ENCODE measurements around the gene SERP2.
A peak's percentile ranks its signal among the peaks of the same experiment; 100 is the strongest.
"Not testable (repeated sequence)": the region's sequence is repeated elsewhere in the genome, so short reads cannot be mapped to it uniquely, and the experiment has no call there.

SERP2 gene

DNA sequence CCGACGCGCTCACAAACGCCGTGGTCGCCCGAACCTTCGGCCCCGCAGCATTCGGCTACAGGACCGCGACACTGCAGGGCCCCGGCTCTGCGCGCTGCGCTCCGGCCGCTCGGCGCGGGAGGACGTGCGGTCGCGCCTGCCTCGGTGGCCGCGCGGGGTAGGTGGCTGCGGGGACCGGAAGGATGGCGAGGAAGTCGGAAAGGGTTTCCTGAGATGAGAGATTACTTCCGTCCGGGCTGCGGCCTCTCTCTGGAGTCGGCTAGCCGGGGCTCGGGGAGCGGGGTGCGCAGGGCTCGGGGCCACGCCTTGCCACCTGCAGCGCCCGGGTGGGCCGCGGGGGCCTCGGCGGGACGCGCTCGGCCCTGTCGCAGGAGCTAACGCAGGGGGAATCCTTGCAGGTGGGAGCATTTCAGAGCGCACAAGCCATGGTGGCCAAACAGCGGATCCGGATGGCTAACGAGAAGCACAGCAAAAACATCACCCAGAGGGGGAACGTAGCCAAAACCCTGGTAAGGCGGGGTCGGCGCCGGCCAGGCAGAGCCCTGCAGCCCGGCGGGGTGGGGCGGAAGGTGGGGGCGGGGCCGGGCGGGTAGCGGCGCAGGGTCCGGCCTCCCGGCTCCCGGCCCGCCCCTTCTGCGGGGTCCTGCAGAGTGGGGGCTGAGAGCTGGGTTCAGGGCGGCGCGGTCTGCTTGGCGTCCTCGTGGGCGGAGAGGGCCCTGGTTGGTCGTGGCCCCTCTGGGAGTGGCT is at the start of gene SERP2:
SERP2 (plus strand) TSS at position 224 of the 747 bp plus-strand sequence; CDS start at position 426, 202 bp downstream.
- DNase-seq = peak; percentile 65

- no peak for DNase-seq
These were observed 46.7 kb upstream of the SERP2 start for GRCh38 chr13:44326961-44327360.

- DNase-seq = not testable (repeated sequence)
These were observed 44.6 kb upstream of the SERP2 start for GRCh38 chr13:44329041-44329440.

GRCh38 chr13:44329909-44330545 is 43.6 kb upstream of the SERP2 start:
- no peak for DNase-seq

DNA sequence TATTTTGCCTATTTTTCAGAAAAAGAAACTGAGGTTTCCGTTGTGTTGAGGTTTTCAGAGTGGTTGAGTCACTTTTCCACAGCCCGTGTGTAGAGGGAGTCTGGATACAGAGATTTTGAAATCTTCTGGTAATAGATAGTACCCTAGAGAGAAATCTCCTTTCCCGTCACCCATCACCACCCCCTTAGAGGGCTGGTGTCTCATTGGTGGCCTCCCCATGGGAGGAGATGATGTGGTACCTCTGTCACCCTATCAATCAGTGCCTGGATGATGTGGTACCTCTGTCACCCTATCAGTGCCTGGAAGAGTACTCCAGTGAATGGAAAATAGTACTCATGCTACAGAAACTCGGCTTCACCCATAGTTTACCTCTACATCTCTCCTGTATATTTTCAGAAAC is 42.2 kb upstream of the SERP2 start:
- DNase-seq = no peak

GRCh38 chr13:44331912-44332851 is 41.4 kb upstream of the SERP2 start:
- no peak for DNase-seq

DNA sequence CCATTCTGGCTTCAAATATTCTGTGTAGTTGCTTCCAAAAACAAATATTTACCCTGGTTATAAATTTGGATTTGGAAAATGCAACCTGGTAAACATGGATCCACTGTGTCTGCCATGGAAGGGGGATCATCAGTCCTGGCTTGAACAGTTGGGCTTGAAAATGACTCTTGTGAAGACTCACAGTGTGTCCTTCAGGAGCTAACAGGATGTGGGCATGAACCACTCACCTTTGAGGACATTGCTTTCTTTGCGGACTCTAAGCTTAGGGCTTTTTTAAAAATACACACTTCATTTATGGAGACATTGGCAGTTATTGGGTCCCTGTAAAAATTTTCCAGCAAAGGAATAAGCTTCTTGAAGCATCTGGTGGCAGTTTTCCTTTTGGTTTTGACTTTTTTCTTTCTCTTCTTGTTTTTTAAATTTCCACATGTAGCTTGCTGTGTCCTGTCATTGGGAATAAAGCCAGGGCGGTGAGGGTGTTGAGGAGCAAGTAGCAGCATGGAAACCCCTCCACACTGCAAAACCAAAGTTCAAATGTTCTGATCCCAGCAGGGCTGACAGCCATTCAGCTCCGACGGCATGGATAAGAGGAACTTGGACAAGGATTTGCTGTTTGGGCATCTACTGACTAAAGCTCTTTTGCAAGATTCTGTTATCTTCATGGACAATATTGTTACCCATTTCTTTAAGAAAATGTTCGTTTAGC is 39.5 kb upstream of the SERP2 start:
- DNase-seq = no peak

DNA sequence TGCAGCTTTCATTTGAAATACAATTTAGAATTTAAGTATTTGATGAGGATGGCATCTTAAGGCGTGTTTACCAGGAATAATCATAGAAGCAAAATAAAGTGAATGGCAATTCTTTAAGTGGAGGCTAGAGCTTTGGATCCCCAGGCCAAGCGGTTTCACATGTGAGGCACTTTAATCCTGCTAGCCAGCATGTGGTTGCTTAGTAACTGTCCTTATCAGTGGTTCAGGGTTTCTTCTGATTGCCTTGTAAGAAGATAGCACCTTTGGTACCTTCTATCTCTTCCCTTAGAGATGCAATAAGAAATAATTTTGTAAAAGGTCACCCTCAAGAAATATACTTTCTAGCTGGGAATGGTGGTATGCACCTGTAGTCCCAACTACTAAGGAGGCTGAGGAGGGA is 38.9 kb upstream of the SERP2 start:
- no peak for DNase-seq

DNA sequence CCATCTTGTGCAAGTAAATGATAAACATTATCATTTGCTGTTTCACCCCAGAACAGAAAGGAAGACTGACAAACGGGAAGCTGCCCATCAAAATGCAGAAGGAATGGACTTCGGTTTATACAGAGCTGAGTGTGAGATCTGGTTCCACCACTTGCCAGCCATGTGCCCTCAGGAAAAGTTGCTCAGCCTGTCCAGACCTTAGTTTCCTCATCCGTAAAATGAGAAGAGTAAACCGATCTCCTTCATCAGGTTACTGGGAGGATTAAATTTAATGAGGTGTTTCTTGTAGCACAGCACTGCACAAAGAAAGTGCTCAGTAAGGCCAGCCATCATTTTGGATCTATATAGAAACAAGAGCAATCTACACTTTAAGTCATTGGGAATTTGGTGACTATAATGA is 36.7 kb upstream of the SERP2 start:
- no peak for DNase-seq

DNA sequence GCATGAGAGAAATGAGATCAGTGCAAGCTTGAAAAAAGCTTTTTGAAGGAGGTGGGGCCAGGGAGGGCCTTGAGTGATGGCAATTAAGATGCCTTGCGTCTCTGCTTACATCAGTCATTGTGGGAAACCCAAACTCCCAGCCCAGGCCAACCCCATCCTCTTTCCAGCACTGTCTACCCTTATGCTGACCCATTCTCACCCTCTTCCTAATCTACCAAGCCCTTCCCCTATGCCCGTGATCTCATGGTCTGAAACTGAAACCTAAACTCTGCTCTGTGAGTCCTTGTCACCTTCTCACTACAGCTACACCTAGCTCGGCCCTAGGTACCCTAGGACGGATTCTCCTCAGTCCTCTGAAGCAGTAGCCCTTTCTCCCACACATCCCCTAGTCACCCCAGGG is 36.0 kb upstream of the SERP2 start:
- DNase-seq = no peak

- no peak for DNase-seq
These were observed 33.1 kb upstream of the SERP2 start for GRCh38 chr13:44340508-44340907.

- no peak for DNase-seq
These were observed 30.9 kb upstream of the SERP2 start for GRCh38 chr13:44342741-44343140.

- DNase-seq = no peak
These were observed 27.1 kb upstream of the SERP2 start for GRCh38 chr13:44346534-44346933.

- DNase-seq = no peak
These were observed 26.3 kb upstream of the SERP2 start for GRCh38 chr13:44347301-44347700.

DNA sequence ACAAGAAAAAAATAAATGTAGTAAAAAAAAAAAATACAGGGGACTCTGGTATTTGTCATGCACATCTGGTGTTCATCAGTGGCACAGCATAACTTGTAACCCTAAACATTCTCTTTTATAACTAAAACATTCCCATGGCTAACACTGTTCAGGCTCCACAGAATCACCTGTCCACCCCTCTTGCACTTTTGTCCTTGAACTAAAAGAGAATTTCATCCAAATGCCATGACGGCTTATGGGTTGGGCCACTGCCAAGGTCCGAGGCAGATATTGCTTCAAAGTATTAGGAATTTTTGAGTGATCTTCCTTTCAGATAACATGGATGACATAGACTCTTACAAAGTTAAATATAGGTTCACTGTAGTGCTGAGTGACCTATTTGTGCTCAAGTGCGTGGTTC is 25.7 kb upstream of the SERP2 start:
- no peak for DNase-seq

DNA sequence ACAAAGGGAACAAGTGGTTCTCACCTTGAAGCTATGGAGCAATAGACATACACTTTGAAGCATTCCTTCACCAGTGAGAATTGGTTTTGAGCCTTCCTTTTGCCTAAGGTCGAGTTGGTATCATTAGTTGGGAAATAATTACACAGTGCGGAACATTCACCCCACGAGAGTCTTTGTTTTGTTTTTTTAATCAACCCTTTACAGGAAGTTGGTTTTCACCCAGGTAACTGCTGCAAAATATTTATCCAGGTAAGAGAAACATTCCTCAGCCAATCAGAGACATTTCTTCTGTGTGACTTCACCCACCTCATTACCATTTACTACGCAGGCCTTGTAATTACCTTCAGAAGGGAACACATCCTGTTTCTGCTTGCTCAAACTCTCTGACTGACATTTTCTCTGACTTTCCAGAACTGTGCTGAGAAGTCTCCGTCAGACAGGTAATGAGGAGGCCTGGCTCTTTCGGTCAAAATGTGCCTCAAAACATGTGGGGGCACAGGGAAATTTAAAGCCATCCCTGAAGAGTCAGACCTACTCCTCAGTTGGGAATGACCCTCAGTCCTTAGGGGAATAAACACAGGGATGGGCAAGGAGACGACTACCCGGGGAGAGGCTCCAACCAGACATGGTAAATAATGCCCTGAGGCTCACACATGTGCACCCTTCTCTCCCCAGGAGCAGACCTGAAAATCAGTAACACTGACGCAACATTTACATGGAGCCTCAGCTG is 22.7 kb upstream of the SERP2 start:
- no peak for DNase-seq

DNA sequence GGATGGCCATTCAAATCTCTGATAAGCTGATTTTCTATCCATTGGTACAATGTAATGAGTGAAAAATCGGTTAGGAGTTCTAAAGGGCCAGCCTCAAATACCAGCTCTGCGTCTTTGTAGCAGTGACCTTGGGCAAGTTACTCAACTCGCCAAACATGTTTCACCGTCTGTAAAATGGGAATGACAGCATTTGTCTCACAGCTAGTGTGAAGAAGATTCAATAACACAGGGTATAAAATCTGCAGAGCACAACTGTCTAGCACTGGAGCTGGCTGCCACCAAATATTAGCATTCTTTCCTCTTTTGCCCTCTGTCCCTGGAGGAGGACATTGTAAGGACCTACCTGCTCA is 22.1 kb upstream of the SERP2 start:
- DNase-seq = no peak

- DNase-seq = no peak
These were observed 21.4 kb upstream of the SERP2 start for GRCh38 chr13:44352202-44352601.

- no peak for DNase-seq
These were observed 21.0 kb upstream of the SERP2 start for GRCh38 chr13:44352671-44353070.

DNA sequence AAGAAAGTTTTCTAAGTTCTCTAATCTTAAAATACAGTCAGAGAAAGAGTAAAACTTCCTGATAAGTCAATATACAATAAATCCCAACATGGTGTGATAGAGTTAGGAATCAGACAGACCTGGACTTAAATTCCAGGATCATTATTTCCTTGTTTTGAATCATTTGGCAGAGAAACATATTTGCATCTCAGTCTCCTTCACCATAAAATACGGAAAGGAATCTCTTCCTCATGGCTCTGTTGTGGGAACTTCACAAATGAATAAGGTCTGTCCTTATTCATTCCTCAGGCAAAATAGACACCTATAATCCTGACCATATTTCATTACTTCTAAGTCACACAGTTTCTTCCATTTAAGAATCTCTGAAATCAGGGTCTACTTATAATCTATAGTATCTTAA is 19.3 kb upstream of the SERP2 start:
- DNase-seq = no peak

- no peak for DNase-seq
These were observed 18.7 kb upstream of the SERP2 start for GRCh38 chr13:44354884-44355283.

DNA sequence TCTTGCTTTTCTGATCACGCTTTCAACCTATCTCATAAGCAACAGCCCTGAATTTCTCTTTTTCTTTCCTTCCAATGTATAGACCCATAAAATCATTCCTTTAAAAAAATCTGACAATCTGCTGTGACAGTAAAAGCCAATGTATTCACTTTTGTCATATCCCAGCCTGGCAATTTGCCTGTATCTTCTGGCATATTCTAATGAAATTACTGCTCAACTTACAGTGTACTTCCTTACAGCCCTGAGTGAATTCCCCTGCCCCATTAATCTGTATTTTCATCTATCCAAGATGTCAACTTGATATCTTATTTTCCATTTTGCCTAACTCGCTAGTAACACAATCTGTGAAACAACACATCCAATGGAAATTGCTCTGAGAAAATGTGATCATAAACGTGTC is 18.0 kb upstream of the SERP2 start:
- DNase-seq = no peak

Measured in activated CD8-positive, alpha-beta memory T cell treated with anti-CD3 and anti-CD28 coated beads for 24 hours (primary cell).